GM23248 (cell line): Measurements from ENCODE around the gene GSG1L.

Source experiments
- EZH2 ChIP-seq: fragments of 200-600 bp; sonication (generic); IDR thresholded peaks from 2 replicates; pipeline ENCODE4 v1.6.1; 2018; ENCODE audit warnings: antibody characterized with exemption, mild to moderate bottlenecking; ENCODE audit not compliant: insufficient read depth, poor library complexity, severe bottlenecking
- EZH2phosphoT487 ChIP-seq: fragments of 200-600 bp; sonication (generic); IDR thresholded peaks from 2 replicates; pipeline ENCODE4 v1.6.1; 2018; ENCODE audit warnings: antibody characterized with exemption, moderate library complexity, mild to moderate bottlenecking, low read depth; ENCODE audit not compliant: insufficient read depth

- TF ChIP-seq EZH2 (no peak), EZH2phosphoT487 (no peak)
These were observed 281.3 kb downstream of the GSG1L start for GRCh38 chr16:27781981-27782880.
